Hepatocyte (in vitro differentiated cells): ENCODE measurements around the gene FREY1.

ENCODE experiments used
- CTCF ChIP-seq: fragments of 200-600 bp; sonication (generic); IDR thresholded peaks from 2 replicates; pipeline ENCODE4 v1.5.1; 2016; ENCODE audit warnings: antibody characterized with exemption, mild to moderate bottlenecking; ENCODE audit not compliant: poor library complexity
- EZH2phosphoT487 ChIP-seq: fragments of 200-600 bp; sonication (generic); IDR thresholded peaks from one replicate; pipeline ENCODE4 v1.6.1; 2018; ENCODE audit warnings: antibody characterized with exemption, mild to moderate bottlenecking, low read depth, moderate library complexity; ENCODE audit not compliant: unreplicated experiment, severe bottlenecking

- TF ChIP-seq CTCF: no peak
- TF ChIP-seq EZH2phosphoT487: no peak
Observed at GRCh38 chr11:45913514-45913913, 6.4 kb upstream of the FREY1 start.
